ENCODE measurements around the gene SERPINB7. TPM values are rescaled to one million over a fixed set of nuclear protein-coding genes. Genes with fewer than 3 reads are reported as not detected.

The SERPINB7 gene
- total RNA-seq, 2 experiments from 2014 or later = not detected

GRCh38 chr18:63795606-63796005 is 20.4 kb downstream of the SERPINB7 start:
- ATAC-seq (no peak), DNase-seq (no peak)
- Mint-ChIP-seq H3K27ac (no peak overlapping the region), H3K36me3 (ENCODE audit: low read depth) (no peaks in the 10 kb centered on the region), H3K4me3 (no peak overlapping the region), H3K27me3 (peaks cover 3% of the 10 kb centered on the region), H3K9me3 (no peaks in the 10 kb centered on the region), H3K4me1 (ENCODE audit: low read depth) (no peaks in the 10 kb centered on the region)
- no peak for TF ChIP-seq CTCF (IDR thresholded peaks at IDR 0.05)
- POLR2A ChIA-PET = no interaction called here
- CTCF ChIA-PET = no interaction called here
- intact Hi-C loops (cut with micrococcal nuclease) = no loop called here

GRCh38 chr18:63799189-63799588 is 24.0 kb downstream of the SERPINB7 start:
- ATAC-seq (no peak), DNase-seq (no peak)
- Mint-ChIP-seq H3K9me3 (no peaks in the 10 kb centered on the region), H3K27ac (no peak overlapping the region), H3K4me1 (ENCODE audit: low read depth) (no peaks in the 10 kb centered on the region), H3K4me3 (no peak overlapping the region), H3K27me3 (peaks cover 3% of the 10 kb centered on the region), H3K36me3 (ENCODE audit: low read depth) (no peaks in the 10 kb centered on the region)
- ChIA-PET CTCF (no interaction called here), POLR2A (interaction anchor here (0.7 kb wide), 1 partner anchor 14 kb away, joined by 3 read pairs; no protein-coding TSS in a partner anchor)
- no peak for TF ChIP-seq CTCF (IDR thresholded peaks at IDR 0.05)
- intact Hi-C loops (cut with micrococcal nuclease) = no loop called here

- no peak overlapping the region for H3K4me3 Mint-ChIP-seq
- ChIA-PET CTCF (no interaction called here), POLR2A (no interaction called here)
- ATAC-seq = no peak
- intact Hi-C loops (cut with micrococcal nuclease) = no loop called here
- H3K4me1 Mint-ChIP-seq (ENCODE audit: low read depth) = no peaks in the 10 kb centered on the region
- no peak for DNase-seq
- no peaks in the 10 kb centered on the region for H3K9me3 Mint-ChIP-seq
- H3K27me3 Mint-ChIP-seq = peaks cover 2% of the 10 kb centered on the region
- TF ChIP-seq CTCF (IDR thresholded peaks at IDR 0.05) = no peak
- H3K36me3 Mint-ChIP-seq (ENCODE audit: low read depth) = no peaks in the 10 kb centered on the region
- no peak overlapping the region for H3K27ac Mint-ChIP-seq
These were observed 26.1 kb downstream of the SERPINB7 start for GRCh38 chr18:63801343-63801742.

GRCh38 chr18:63808125-63808524 is 32.9 kb downstream of the SERPINB7 start:
- no peak for TF ChIP-seq CTCF (IDR thresholded peaks at IDR 0.05)
- POLR2A ChIA-PET = no interaction called here
- H3K4me1 Mint-ChIP-seq (ENCODE audit: low read depth) = no peaks in the 10 kb centered on the region
- H3K27me3 Mint-ChIP-seq = peaks cover 9% of the 10 kb centered on the region
- H3K27ac Mint-ChIP-seq = no peak overlapping the region
- no peaks in the 10 kb centered on the region for H3K9me3 Mint-ChIP-seq
- DNase-seq = no peak
- intact Hi-C loops (cut with micrococcal nuclease) = no loop called here
- CTCF ChIA-PET = no interaction called here
- ATAC-seq = no peak
- H3K4me3 Mint-ChIP-seq = no peak overlapping the region
- H3K36me3 Mint-ChIP-seq (ENCODE audit: low read depth) = no peaks in the 10 kb centered on the region

- Mint-ChIP-seq H3K4me1 (ENCODE audit: low read depth) (no peaks in the 10 kb centered on the region), H3K27ac (no peak overlapping the region), H3K9me3 (peaks cover 13% of the 10 kb centered on the region), H3K27me3 (peaks cover 13% of the 10 kb centered on the region), H3K4me3 (no peak overlapping the region), H3K36me3 (ENCODE audit: low read depth) (no peaks in the 10 kb centered on the region)
- POLR2A ChIA-PET = no interaction called here
- CTCF ChIA-PET = no interaction called here
- DNase-seq = no peak
- intact Hi-C loops (cut with micrococcal nuclease) = no loop called here
- ATAC-seq = no peak
- TF ChIP-seq CTCF (IDR thresholded peaks at IDR 0.05) = no peak
These were observed 42.3 kb downstream of the SERPINB7 start for GRCh38 chr18:63817441-63818051.

Data from activated CD8-positive, alpha-beta T cell treated with anti-CD3 and anti-CD28 coated beads for 36 hours (primary cell).